ENCODE results near the gene ADAMTSL3. TPM values are rescaled to one million over a fixed set of nuclear protein-coding genes. Genes with fewer than 3 reads are reported as not detected.

The ADAMTSL3 gene
- total and polyA plus RNA-seq, 8 donors = 10.5 to 27.6 (median 17.4) TPM

GRCh38 chr15:83992324-83993031 is 338.6 kb downstream of the ADAMTSL3 start:
- ATAC-seq (no peak), DNase-seq (no peak)
- no peak for TF ChIP-seq CTCF (IDR thresholded peaks at IDR 0.05)
- H3K36me3 ChIP-seq = no peaks in the 10 kb centered on the region
- H3K27ac ChIP-seq = no peak overlapping the region
- H3K27me3 ChIP-seq = no peaks in the 10 kb centered on the region
- no peak overlapping the region for H3K4me3 ChIP-seq
- H3K4me1 ChIP-seq = no peaks in the 10 kb centered on the region
- H3K9me3 ChIP-seq = no peaks in the 10 kb centered on the region
- intact Hi-C loops (cut with DNase I) = no loop called here

GRCh38 chr15:83993591-83993990 is 339.7 kb downstream of the ADAMTSL3 start:
- intact Hi-C loops (cut with DNase I) = no loop called here
- DNase-seq = no peak
- no peaks in the 10 kb centered on the region for H3K9me3 ChIP-seq
- H3K36me3 ChIP-seq = no peaks in the 10 kb centered on the region
- no peak for TF ChIP-seq CTCF (IDR thresholded peaks at IDR 0.05)
- no peak overlapping the region for H3K27ac ChIP-seq
- no peaks in the 10 kb centered on the region for H3K27me3 ChIP-seq
- H3K4me3 ChIP-seq = no peak overlapping the region
- no peak for ATAC-seq
- H3K4me1 ChIP-seq = no peaks in the 10 kb centered on the region

GRCh38 chr15:83998486-83998885 is 344.6 kb downstream of the ADAMTSL3 start:
- no peak for TF ChIP-seq CTCF (IDR thresholded peaks at IDR 0.05)
- intact Hi-C loops (cut with DNase I) = no loop called here
- Histone ChIP-seq H3K27me3 (no peaks in the 10 kb centered on the region), H3K9me3 (no peaks in the 10 kb centered on the region), H3K4me1 (no peaks in the 10 kb centered on the region), H3K4me3 (no peak overlapping the region), H3K27ac (no peak overlapping the region), H3K36me3 (no peaks in the 10 kb centered on the region)
- no peak for DNase-seq
- ATAC-seq = no peak

GRCh38 chr15:83999396-84000135 is 345.6 kb downstream of the ADAMTSL3 start:
- intact Hi-C loops (cut with DNase I) = no loop called here
- Histone ChIP-seq H3K27me3 (no peaks in the 10 kb centered on the region), H3K27ac (no peak overlapping the region), H3K4me3 (no peak overlapping the region), H3K4me1 (no peaks in the 10 kb centered on the region), H3K9me3 (no peaks in the 10 kb centered on the region), H3K36me3 (no peaks in the 10 kb centered on the region)
- no peak for DNase-seq
- TF ChIP-seq CTCF (IDR thresholded peaks at IDR 0.05) = no peak
- ATAC-seq = no peak

GRCh38 chr15:84001037-84001436 is 347.1 kb downstream of the ADAMTSL3 start:
- intact Hi-C loops (cut with DNase I) = no loop called here
- H3K9me3 ChIP-seq = no peaks in the 10 kb centered on the region
- H3K4me1 ChIP-seq = no peaks in the 10 kb centered on the region
- H3K27ac ChIP-seq = no peak overlapping the region
- TF ChIP-seq CTCF (IDR thresholded peaks at IDR 0.05) = no peak
- no peaks in the 10 kb centered on the region for H3K27me3 ChIP-seq
- H3K36me3 ChIP-seq = no peaks in the 10 kb centered on the region
- H3K4me3 ChIP-seq = no peak overlapping the region
- no peak for ATAC-seq
- no peak for DNase-seq
